ENCODE results near the gene ACTG2. TPM values are rescaled to one million over a fixed set of nuclear protein-coding genes. Genes with fewer than 3 reads are reported as not detected.

Gene ACTG2
- total RNA-seq, 4 donors from 2014 or later = 0.41 to 3.1 (median 1.9) TPM

- Histone ChIP-seq H3K9me3 (no peaks in the 10 kb centered on the region), H3K4me1 (no peaks in the 10 kb centered on the region), H3K27ac (no peak overlapping the region), H3K4me3 (no peak overlapping the region), H3K36me3 (no peaks in the 10 kb centered on the region), H3K27me3 (peaks cover 4 to 14% (median 13%) of the 10 kb centered on the region in 3 donors)
- TF ChIP-seq POLR2A (IDR thresholded peaks at IDR 0.05) (no peak), CTCF (IDR thresholded peaks at IDR 0.05 in 4 of 5, conservative IDR thresholded peaks at IDR 0.05 in 1 of 5) (no peak)
- in situ Hi-C loops (cut with MboI; ENCODE audit: low sequenced_read_pairs in 4 of 4) (loop anchor here in 1 of 4 donors (10.0 kb wide), 1 partner anchor 95 kb away; the partner anchor contains the start of gene STAMBP), intact Hi-C loops (cut with DNase I; ENCODE audit: low total_unique reads) (loop anchor here (10.0 kb wide), 1 partner anchor 465 kb away; the partner anchor contains the start of gene DCTN1)
- DNase-seq (no peak), ATAC-seq (no peak)
These were observed 26.9 kb downstream of the ACTG2 start for GRCh38 chr2:73919596-73920228.

GRCh38 chr2:73920577-73921545 is 28.1 kb downstream of the ACTG2 start:
- in situ Hi-C loops (cut with MboI; ENCODE audit: low sequenced_read_pairs in 4 of 4) = loop anchor here in 1 of 4 donors (10.0 kb wide), 1 partner anchor 96 kb away; the partner anchor contains the start of gene STAMBP
- intact Hi-C loops (cut with DNase I; ENCODE audit: low total_unique reads) = loop anchor here (10.0 kb wide), 1 partner anchor 464 kb away; the partner anchor contains the start of gene DCTN1
- no peak for DNase-seq
- Histone ChIP-seq H3K9me3 (no peaks in the 10 kb centered on the region), H3K4me1 (no peaks in the 10 kb centered on the region), H3K27me3 (peaks cover 4 to 14% (median 13%) of the 10 kb centered on the region in 3 donors), H3K36me3 (no peaks in the 10 kb centered on the region), H3K27ac (no peak overlapping the region), H3K4me3 (no peak overlapping the region)
- no peak for ATAC-seq
- TF ChIP-seq POLR2A (IDR thresholded peaks at IDR 0.05) = no peak
- TF ChIP-seq CTCF (IDR thresholded peaks at IDR 0.05 in 4 of 5, conservative IDR thresholded peaks at IDR 0.05 in 1 of 5) = no peak

- intact Hi-C loops (cut with DNase I; ENCODE audit: low total_unique reads) (loop anchor here (10.0 kb wide), 1 partner anchor 463 kb away; the partner anchor contains the start of gene DCTN1), in situ Hi-C loops (cut with MboI; ENCODE audit: low sequenced_read_pairs in 4 of 4) (loop anchor here in 1 of 4 donors (10.0 kb wide), 1 partner anchor 97 kb away; the partner anchor contains the start of gene STAMBP)
- Histone ChIP-seq H3K27me3 (peaks cover 4 to 14% (median 13%) of the 10 kb centered on the region in 3 donors), H3K27ac (no peak overlapping the region), H3K4me1 (no peaks in the 10 kb centered on the region), H3K36me3 (no peaks in the 10 kb centered on the region), H3K9me3 (no peaks in the 10 kb centered on the region), H3K4me3 (no peak overlapping the region)
- DNase-seq = no peak
- ATAC-seq = no peak
- TF ChIP-seq CTCF (IDR thresholded peaks at IDR 0.05 in 4 of 5, conservative IDR thresholded peaks at IDR 0.05 in 1 of 5) (no peak), POLR2A (IDR thresholded peaks at IDR 0.05) (no peak)
These were observed 28.8 kb downstream of the ACTG2 start for GRCh38 chr2:73921581-73921980.

DNA sequence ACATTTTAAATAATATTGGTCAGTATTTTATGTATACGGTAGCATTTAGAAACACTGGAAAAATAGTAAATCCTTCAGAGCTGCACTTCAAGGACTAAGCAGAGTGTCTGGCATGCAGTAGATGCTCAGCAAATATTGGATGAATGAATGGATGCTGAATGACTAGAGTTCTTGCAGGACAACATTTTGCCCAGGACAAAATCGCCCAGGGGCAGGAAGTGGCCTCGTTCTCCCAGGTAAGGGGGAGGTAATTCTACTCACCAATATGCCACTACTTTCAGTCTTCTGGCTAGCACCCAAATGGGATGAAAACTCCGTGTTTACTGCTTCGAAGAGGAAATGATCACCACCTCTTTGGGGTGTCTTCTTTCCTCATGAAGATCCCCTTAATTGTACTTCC is 29.9 kb downstream of the ACTG2 start:
- in situ Hi-C loops (cut with MboI; ENCODE audit: low sequenced_read_pairs in 4 of 4) = loop anchor here in 1 of 4 donors (10.0 kb wide), 1 partner anchor 98 kb away; the partner anchor contains the start of gene STAMBP

More for the DNA sequence above, 29.9 kb downstream of the ACTG2 start:
- no peaks in the 10 kb centered on the region for H3K9me3 ChIP-seq
- H3K27me3 ChIP-seq = peaks cover 4 to 14% (median 13%) of the 10 kb centered on the region in 3 donors
- TF ChIP-seq POLR2A (IDR thresholded peaks at IDR 0.05) (no peak), CTCF (IDR thresholded peaks at IDR 0.05 in 4 of 5, conservative IDR thresholded peaks at IDR 0.05 in 1 of 5) (no peak)
- no peaks in the 10 kb centered on the region for H3K36me3 ChIP-seq
- intact Hi-C loops (cut with DNase I; ENCODE audit: low total_unique reads) = loop anchor here (10.0 kb wide), 1 partner anchor 462 kb away; the partner anchor contains the start of gene DCTN1
- no peak overlapping the region for H3K27ac ChIP-seq
- DNase-seq = no peak
- no peak overlapping the region for H3K4me3 ChIP-seq
- H3K4me1 ChIP-seq = peaks cover 5 to 6% of the 10 kb centered on the region in 2 donors
- ATAC-seq = no peak

Data from gastrocnemius medialis (tissue), 4 donors.